ENCODE results near the gene SLC35D2. TPM values are rescaled to one million over a fixed set of nuclear protein-coding genes. Genes with fewer than 3 reads are reported as not detected.
A peak's percentile ranks its signal among the peaks of the same experiment; 100 is the strongest.
"Not testable (repeated sequence)": the region's sequence is repeated elsewhere in the genome, so short reads cannot be mapped to it uniquely, and the experiment has no call there.

The SLC35D2 gene
- polyA plus RNA-seq, 1 donor: 40.0 TPM

DNA sequence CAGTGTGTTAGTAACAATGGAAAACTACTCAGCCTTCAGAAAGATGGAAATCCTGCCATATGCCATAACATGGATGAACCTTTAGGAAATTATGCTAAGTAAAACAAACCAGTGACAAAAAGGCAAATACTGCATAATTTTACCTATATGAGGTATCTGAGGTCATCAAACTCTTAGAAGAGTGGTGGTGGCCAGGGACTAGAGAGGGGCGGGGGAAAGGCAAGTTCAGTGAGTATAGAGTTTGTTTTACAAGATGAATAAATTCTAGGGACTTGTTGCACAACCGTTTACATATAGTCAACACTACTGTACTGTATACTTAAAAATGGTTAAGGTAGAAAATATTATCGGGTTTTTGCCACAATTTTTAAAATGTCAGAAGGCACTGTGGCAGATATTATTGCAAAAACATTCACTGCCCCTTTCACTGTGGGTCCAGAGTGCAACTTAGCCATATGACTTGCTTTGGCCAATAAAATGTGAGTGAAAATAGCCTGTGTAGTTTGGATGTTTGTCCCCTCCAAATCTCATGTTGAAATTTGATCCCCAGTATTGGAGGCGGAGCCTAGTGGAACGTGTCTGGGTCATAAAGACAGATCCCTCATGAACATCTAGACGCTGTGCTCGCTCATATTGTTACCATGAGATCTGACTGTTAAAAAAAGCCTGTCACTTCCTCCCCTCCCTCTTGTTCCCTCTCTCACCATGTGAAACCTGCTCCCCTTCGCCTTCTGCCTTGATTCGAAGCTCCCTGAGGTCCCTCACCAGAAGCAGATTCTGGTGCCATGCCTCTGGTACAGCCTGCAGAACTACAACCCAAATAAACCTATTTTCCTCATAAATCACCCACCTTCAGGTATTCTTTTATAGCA is 25.1 kb upstream of the SLC35D2 start:
- no peak for DNase-seq

DNA sequence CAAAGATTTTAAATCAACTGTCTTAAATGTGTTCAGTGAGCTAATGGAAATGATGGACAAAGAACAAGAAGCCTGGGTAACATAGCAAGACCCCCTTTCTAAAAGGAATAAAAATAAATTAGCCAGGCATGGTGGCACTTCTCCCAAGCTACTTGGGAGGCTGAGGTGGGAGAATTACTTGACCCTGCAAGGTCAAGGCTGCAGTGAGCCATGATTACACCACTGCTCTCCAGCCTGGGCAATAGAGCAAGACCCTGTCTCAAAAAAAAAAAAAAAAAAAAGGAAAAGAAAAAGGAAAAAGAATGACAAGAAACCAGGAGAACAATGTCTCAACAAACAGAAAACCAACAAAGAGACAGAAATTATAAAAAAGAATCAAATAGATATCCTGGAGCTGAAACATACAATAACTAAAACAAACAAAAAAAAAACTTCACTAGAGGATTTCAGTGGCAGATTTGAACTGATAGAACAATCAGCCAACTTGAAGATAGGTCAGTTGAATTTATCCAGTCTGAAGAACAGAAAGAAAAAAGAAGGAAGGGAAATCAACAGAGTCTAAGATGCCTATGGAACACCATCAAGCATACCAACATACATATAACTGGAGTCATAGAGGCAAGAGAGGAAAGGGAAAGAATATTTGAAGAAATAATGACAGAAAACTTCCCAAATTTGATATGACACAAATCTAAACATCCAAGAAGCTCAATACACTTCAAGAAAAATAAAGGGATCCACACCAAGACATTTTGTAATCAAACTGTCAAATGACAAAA is 16.8 kb upstream of the SLC35D2 start:
- no peak for DNase-seq

DNA sequence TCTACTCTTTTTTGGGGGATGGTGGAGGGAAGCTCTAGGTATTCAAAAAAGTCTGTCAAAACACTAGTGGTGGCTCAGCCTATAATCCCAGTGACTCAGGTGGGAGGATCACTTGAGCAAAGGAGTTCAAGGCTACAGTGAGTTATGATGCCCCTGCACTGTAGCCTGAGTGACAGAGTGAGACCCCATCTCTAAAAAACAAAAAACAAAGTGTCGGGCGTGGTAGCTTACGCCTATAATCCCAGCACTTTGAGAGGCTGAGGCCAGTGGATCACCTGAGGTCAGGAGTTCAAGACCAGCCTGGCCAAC is 15.8 kb upstream of the SLC35D2 start:
- DNase-seq: no peak

DNA sequence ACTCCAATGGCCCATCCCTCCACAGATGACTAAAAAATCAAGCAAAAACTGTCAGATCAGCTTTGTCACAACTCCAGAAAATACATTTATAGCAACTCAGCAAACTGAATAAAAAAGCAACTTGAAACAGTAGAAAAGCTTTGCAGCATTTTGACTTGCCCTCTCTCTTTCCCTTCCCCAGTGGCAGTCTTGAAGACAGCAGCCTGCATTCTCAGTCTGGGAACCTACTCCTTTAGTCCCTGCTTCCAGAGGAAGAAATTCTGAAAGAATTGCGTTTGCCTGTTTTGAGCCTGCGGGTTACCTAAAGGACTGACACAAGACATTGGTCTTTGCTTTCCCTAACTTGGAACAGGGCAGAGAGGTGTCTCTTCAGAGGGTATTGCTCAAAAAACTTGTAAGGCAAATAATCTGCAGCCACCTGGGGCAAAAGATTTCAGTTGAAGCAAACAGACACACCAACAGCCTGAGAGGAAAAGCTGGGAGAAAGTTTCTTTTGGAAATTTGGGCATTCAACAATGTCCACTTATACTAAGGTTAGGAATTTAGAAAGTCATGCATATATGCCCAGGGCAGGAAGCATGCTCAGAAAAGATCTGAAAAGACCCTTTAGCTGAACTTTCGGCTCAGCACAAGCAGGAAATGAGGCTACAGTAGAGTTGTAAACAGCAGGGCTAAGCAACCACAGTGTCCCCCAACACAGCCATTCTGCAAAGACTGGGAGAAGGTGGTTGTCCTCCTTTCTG is 15.2 kb upstream of the SLC35D2 start:
- DNase-seq: no peak

DNA sequence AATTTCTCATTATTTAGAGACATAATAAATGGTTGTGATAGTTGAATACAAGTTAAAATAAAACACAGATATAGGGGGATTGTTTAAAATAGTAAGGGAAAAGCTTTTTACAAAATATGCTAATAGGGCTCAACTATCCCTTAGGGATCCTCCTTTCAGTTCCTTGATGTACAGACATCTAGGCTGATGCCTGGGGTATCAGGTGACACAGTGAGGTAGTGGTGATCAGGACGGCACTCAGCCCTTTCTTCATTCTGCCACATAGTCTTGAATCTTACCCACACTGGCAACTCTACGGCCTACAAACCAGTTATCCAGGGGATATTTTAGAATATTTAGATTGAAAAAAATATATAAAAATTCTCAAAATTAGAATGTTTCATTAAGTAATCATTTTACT is 12.5 kb upstream of the SLC35D2 start:
- no peak for DNase-seq

DNA sequence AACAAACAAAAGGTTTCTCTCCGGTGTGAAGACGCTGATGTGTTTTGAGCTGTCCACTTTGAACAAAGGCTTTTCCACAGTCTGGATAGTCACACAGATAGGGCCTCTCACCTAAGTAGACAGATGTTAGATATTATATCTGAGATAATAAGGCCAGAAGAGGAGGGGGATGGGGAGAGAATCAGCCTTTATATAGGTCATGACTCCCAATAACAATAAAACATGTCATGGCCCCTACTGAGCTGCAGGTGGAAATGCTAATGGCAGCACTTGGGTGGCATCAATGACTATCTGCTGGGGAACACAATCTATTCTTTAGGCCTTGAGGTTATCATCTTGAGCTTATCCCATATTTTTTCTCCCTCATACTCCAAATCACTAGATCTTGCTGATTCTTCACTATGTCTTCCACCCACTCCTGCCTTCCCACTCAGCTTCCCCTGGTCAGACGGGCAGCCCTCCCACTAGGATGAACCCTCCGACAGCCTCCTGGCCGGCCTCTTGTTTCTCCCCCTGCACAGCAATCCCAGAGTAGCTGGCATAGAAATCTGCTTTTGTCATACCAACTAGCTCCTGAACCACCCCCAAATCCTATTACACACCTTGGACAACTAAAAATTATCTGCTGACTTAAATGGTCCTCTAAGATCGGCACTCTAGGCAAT is 11.5 kb upstream of the SLC35D2 start:
- no peak for DNase-seq

DNA sequence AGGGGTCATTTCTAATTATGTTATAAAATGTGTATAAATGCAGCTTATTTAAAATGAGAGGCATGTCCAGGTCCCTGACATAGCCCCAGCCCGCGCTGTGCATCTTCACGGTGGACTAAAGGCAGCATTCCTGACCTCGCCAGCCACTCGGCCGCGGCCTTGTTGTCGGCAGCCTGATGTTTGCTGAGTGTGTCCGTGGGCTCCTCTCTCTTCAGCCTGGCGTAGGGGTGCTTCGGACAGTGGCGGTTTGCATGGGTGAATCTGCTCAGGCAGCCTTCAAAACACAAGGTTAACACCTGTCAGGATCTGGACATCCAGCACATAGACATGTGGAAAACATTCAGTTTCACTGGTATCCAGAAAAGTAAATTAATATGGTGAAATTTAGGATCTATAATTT is 8.8 kb upstream of the SLC35D2 start:
- DNase-seq: no peak

DNA sequence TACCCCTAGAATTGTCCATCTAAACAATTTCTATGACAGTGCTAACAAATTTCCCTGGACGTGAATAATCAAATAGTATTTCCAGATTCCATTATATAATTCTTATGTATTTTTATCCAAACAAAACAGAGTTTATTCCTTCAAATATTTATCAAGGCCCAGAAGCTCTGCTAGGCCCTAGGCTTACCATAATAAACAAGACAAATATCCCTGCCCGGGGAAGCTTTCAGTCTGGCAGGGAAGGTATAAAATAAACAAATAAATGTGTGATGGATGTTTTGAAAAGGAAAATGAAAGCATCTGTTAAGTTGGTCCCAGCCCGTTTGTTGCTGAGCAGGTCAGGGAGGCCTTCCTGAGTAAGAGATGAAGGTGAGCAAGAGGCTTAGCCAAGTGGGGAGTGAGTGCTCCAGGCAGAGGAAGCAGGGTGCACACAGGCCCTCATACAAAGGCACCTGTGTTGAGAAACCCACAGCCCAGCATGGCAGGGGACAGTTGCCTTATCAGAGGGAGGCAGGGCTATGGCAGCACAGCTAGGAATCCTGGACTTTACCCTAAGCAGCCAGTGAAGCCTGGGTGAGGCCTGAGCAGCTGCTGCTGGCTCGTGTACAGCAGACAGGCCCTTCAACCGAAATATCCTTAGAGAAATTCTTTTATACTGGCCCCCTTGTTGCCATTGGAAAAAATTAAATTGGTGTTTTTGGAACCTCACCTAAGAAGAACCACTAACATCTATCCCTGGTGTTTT is 7.7 kb upstream of the SLC35D2 start:
- no peak for DNase-seq

DNA sequence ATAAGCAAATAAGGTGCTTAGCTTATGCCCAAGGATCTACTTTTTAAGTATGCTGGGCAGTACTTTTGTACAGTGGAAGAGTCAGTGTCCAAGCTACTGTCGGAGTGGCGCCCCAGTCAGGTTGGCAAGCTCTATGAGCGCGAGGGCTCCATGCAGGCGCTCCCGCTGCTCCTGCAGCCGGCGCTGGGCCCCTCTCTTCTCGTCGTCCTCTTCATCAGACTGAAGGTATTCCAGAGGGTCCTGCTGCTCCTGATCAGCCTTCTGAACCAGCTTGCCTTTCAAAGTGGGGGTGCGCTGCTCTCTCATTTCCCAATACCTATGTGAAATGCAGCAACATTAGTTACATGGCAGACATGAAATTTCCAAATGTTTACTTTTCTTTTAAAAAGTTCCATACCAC is 4.6 kb upstream of the SLC35D2 start:
- no peak for DNase-seq

DNA sequence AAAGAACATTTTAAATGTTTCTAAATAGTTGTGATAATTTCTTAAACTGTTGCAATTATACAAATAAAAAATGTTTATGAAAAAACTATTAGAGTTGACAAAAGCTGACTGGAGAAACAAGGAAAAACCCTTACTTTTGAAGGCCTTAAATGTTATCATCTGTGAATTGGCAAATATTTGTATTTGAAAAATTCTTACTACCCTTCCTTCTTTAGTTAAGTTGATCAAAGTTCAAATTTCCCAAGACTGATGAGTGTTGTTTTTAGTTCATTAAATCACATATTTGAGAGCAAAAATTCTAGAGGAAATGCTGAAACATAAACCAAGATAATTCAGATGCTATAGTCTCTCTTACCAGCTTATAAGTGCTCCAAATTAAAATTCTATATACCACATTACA is 2.6 kb upstream of the SLC35D2 start:
- DNase-seq: no peak

DNA sequence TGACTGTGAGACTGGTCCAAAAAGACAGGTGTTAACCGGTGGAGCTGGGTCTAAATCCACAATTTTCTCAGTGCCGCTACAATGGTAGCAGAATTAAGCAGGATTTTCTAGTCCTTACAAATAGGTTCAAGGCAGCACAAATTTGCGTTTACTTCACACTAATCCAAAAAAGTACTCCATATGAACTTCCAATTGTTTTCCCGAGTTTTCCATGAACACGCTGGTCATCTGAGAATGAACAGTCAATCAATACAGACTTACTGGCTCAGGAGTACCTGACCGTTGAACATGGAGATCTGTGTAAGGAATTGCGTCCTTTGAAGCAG is 709 bp downstream of the SLC35D2 start:
- no peak for DNase-seq

DNA sequence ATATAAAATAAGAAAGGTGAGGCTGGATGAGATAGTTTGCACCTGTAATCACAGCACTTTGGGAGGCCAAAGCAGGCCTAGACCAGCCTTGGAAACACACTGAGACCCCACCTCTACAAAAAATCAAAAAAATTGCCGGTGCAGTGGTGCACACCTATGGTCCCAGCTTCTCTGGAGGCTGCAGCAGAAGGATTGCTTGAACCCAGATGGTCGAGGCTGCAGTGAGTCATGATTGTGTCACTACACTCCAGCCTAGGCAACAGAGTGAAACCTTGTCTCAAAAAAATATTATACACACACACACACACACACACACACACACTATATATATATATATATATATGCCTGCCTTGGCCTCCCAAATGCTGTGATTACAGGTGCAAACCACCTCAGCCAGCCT is 1.3 kb downstream of the SLC35D2 start:
- no peak for DNase-seq

DNA sequence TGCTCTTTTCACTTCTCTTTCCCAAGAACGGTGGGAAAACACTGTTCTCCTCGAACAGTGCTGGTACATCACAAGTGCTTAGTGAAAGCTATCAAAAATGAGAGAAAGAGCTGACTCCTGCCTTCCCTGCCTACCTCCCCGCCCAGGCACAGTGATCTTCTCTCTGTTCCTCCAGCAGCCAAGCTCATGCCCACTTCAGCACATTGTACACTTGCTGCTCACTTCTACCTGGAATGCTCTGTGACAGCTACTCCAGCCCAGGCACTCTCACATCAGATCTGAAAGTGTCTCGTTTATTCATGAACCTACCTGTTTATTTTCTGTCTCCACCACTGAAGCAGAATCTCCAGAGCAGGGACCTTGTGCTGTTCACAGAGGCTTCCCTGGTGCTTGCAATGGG is 1.8 kb downstream of the SLC35D2 start:
- DNase-seq: no peak

DNA sequence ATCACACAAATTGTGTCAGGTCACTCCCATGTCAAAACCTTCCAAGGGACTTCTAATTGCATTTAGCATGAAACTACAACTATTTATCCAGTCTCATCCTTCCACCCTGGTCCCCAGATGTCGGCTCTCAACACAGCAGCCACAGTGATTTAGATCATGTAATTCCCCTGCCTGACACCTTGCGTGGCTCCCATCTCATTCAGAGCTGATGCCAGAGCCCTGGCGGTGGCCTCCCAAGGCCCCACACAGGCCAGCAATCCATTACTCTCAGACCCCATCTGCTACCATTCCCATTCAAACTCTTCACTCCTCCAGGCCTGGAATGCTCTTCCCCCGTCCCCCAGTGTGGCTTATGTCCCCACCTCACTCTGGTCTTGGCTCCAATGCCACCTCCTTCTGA is 2.4 kb downstream of the SLC35D2 start:
- DNase-seq: no peak

DNA sequence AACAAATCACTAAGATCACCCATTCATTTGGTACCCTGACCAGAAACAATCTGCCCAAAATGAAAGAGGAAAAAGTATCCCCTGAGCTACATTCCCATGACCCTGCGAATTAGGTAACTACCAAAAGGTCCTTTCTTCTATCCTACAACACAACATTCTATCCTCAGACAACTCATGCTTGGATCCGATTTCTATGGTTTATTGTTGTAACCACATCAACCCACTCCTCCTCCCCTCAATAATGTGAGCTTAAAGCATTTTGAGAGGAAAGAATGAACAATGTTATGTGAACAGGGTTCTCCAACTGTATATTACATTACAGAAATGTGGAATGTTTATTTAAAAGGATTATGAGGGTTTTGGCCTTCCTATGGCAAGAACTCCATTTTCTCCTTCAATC is 4.0 kb downstream of the SLC35D2 start:
- no peak for DNase-seq

DNA sequence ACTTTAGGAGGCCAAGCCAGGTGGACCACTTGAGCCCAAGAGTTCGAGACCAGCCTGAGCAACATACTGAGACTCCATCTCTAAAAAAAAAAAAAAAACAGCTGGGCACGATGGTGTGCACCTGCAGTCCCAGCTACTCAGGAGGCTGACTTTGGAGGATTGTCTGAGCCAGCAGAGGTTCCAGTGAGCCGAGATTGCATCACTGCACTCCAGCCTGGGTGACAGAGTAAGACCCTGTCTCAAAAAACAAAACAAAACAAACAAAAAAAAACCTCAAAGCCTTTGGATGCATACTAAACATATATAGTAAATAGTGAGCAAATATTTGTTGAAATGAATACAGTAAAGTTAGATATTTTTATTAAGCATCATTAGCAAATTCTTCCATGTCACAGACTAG is 5.3 kb downstream of the SLC35D2 start:
- DNase-seq: no peak

DNA sequence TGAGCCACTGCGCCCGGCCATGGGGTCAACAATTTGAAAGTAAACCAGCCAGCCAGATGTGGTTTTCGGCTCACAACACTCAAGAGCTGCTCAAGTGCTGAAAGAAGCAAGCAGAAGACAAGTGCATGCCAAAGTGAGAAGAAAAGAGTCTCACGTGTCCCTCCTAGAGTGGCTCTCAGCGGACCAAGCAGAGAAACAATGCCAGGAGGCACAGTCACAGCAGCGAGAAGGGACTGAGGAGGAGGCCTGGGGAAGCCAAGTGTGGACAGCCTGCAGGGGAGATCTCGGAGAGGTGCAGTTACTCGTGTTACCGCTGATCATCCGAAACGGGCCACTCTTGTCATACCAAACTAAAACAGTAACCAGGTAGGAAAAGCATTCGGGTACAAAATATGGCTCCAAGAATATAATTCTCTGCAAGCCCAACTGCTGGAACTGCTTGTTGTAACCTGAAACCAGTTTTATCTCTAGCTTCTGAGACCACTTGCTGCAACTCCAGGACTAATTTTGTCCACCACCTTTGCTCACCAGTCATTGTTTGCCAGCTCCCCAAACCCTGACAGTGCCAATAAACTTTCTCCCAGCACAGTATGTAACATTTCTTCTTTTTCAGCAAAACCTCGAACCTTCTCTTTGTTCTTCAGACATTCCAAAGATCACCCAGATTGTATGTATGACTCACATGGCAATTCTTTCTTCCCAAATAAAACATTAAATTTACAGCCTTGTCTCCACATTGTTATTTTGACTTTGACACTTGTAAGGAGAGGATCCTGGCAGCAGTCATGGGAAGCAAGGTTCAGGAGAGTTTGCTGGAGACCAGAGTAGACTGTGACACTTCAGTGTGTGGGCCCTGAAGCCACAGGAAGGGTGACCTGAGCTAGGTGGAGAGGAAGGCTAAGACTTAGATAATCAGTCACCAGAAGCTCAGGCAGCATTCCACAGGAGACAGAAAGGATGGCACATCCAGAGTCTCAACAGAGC is 6.3 kb downstream of the SLC35D2 start:
- peak; percentile 21 for DNase-seq

DNA sequence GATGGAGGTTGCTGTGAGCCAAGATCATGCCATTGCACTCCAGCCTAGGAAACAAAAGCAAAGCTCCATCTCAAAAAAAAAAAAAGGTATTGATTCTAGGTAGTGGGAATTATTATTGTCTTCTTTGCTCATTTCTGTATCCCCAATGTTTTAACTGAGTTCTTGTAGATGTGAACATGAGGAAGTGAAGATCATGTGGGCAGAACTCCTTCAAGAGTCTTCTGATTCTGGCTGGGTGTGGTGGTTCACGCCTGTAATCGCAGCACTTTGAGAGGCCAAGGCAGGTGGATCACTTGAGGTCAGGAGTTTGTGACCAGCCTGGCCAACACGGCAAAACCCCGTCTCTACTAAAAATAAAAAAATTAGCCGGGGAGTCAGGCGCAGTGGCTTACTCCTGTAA is 8.0 kb downstream of the SLC35D2 start:
- DNase-seq: not testable (repeated sequence)

DNA sequence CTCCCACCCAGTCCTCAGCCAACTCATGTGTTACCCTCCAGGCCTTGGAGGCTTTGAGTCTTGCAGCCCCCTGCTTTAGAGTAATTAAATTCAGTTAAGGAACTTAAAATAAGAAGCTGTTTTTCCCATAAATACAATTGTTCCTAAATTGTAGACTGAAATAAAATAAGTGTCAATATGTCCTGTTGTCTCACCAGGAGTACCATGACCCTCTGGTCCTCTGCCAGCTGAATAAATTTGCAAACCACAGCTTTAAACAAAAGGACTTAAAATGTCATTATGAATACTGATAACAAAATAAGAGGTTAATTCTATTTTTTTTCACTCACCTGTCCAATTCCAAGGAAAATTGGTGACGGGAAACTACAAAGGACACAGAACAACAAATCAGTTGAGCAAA is 15.6 kb downstream of the SLC35D2 start:
- no peak for DNase-seq

DNA sequence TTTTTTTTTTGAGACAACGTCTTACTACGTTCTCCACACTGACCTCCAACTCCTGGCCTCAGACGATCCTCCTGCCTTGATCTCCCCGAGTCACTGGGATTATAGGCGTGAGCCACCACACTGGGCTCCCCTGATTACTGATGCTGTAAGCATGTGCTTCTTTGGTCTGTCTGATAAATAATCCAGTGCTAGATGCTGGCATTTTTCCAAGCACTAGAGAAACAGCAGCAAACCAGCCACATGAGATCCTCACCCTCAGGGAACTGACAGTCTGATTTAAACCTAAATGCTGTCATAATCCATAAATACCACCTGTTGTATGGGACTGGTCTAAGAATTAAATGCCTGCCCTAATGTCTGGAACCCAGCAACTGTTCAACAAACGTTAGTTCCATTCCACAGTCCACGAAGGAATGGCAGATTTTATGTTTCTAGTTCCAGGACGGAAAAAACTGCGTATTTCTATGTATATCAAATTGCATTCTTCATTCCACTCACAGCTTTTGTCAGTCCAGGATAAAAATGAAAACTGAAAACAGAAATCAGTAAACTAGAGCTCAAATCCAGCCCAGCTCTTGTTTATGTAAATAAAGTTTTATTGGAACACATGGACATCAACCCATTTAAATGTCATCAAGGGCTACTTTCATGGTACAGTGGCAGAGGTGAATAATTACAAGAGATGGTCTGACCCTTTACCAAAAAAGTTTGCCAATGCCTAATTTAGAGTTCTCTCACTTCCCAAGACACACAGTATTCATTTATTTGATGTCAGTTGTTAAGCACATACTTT is 20.1 kb downstream of the SLC35D2 start:
- no peak for DNase-seq

All from left kidney (tissue), 2 donors.